ENCODE measurements around the gene RUSF1.
A peak's percentile ranks its signal among the peaks of the same experiment; 100 is the strongest.

RUSF1 gene

DNA sequence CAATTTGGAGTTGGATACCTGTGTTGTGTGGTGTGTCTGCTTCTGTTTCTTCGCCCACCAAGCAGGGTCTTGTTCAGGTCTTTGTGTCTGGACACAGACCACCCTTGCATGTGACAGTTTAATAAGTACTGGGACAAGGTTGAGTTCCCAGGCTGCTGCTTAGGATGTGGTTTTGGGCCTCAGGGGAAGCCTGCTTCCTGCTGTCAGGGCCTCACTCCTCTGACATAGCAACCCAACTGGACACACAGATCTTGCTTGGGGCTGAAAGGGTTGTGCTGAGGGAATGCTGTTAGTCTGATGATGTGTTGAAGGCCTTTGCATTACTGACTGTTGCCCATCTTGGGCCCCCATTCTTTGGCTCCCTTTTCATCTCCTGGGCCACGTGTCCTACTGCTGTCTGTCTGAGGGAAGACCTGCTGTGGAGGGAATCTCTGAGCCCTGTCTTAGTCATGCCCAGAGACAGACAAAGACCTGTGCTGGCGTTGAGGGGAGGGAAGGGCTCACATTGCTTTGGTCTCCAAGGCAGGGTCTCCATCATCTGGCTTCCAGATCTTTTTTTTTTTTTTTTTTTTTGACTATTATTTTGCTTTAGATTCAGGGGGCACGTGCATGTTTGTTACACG is 40.9 kb downstream of the RUSF1 start:
- DNase-seq = no peak

- no peak for DNase-seq
Observed at GRCh38 chr16:31466381-31466841, 41.8 kb downstream of the RUSF1 start.

GRCh38 chr16:31465788-31466370 is 42.3 kb downstream of the RUSF1 start:
- DNase-seq = no peak

DNA sequence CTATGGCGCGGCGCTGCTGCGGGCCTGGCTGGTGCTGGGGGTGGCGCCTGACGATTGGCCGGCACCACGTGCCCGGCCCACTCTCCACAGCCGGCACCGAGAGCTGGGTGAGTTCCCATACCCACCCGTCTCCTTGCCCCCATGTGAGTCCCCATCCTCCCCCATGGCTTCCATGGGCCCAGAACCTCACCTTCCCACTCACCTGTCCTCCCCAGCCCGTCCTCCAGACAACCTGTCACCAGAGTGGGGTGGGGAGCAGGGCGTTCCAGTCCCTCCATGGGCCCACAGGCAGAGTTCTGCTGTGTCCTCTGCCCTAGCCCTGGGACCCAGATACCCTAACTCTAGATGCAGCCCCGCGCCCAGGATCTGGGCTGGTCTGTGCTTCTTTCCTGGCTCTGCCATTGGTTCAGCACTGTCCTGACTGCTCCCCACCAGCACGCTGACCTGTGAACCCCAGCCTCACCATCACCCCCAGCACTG is 43.4 kb downstream of the RUSF1 start:
- no peak for DNase-seq

DNA sequence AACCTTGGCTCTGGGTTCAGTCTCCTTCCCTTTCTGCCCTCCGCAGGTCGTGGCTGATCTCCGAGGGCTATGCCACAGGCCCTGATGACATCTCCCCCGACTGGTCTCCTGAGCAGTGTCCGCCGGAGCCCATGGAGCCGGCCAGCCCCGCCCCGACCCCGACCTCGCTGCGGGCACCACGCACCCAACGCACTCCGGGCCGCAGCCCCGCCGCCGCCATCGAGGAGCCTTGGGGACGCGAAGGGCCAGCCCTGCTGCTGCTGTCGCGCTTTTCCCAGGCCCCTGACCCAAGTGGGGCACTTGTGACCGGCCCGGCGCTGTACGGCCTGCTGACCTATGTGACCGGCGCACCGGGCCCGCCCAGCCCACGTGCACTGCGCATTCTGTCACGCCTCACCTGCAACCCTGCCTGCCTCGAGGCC is 43.8 kb downstream of the RUSF1 start:
- no peak for DNase-seq

GRCh38 chr16:31461921-31462804 is 46.0 kb downstream of the RUSF1 start:
- no peak for DNase-seq

- DNase-seq = no peak
Observed at GRCh38 chr16:31461201-31461920, 46.8 kb downstream of the RUSF1 start.

- no peak for DNase-seq
Observed at GRCh38 chr16:31460582-31461002, 47.6 kb downstream of the RUSF1 start.

DNA sequence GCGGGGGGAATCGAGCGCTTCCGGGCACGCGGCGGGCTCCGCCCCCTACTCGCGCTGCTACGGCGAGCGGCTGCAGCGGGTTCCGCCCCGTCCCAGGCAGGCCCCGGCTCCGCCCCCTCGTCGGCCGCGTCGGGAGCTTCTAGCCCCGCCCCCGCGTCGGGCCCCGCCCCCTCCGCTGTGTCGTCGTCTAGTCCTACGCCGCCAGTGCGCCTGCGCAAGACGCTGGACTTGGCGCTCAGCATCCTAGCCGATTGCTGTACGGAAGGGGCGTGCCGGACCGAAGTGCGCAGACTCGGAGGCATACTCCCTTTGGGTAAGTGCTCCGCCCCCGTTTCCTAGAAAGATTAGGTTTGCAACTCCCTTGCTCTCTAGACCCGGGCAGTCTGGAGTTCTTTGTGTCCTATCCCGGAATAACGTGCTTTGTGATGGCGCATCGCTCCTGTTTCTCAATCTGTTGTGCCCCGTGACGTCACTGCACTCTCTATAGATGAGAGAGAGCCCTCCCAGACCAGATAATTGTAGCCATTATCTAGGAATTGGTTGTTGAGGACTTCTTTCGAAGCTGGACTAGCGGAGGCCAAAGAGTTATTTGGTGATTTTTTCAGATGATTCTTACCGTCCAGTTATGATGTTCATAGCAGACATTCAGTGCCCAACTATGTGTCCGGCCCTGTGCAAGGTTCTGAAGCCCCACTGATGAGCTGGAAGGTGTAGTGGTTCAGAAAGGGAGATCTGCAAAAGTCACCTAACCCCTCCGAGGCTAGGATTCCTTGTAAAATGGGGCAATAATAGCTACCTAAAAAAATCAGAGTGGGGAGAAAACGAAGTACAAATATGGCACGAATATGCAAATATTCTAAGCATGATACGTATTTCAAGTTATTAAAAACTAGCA is 48.3 kb downstream of the RUSF1 start:
- DNase-seq = peak; percentile 100

- peak; percentile 92 for DNase-seq
Observed at GRCh38 chr16:31458844-31459686, 49.1 kb downstream of the RUSF1 start, which contains the start of gene ARMC5. ARMC5 (plus strand) TSS chr16:31459501; CDS start chr16:31459525, 24 bp downstream.

DNA sequence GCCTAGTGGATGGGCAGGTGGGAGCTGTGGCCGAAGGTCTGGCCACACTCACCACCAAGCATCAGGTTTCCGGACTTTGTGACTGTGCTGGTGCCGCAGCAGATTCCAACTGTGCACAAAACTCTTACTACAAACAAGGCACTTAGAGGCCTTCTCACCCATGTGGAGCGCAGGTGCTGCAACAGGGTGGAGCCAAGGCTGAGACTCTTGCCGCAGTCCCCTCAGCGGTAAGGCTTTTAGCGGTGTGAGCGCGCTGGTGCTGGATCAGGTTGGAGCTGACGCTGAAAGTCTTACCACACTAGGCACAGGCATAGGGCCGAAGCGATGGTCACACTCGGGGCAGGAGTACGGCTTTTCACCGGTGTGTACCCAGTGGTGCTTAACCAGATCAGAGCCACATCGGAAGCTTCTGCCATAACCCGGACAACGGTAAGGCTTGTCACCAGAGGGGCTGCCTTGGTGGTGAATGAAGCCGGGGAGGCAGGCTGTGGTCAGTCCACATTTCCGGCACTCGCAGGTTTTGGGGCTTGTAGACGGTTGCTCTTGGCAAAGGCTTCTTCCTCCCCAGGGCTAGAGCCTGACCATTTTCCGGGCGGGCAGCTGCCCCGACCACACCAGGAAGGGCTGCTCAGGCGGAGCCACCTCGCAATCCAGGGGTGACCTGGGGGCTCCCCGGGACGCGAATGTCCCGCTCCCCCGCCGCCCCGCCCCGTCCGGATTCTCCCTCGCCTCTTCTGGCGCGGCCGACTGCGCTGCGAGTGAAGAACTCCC is 49.9 kb downstream of the RUSF1 start:
- peak; percentile 47 for DNase-seq

- no peak for DNase-seq
Observed at GRCh38 chr16:31456988-31457360, 51.2 kb downstream of the RUSF1 start.

GRCh38 chr16:31455601-31456314 is 52.4 kb downstream of the RUSF1 start:
- DNase-seq = no peak

GRCh38 chr16:31453255-31454204 is 54.7 kb downstream of the RUSF1 start:
- no peak for DNase-seq

- DNase-seq = no peak
Observed at GRCh38 chr16:31452631-31453106, 55.5 kb downstream of the RUSF1 start.

DNA sequence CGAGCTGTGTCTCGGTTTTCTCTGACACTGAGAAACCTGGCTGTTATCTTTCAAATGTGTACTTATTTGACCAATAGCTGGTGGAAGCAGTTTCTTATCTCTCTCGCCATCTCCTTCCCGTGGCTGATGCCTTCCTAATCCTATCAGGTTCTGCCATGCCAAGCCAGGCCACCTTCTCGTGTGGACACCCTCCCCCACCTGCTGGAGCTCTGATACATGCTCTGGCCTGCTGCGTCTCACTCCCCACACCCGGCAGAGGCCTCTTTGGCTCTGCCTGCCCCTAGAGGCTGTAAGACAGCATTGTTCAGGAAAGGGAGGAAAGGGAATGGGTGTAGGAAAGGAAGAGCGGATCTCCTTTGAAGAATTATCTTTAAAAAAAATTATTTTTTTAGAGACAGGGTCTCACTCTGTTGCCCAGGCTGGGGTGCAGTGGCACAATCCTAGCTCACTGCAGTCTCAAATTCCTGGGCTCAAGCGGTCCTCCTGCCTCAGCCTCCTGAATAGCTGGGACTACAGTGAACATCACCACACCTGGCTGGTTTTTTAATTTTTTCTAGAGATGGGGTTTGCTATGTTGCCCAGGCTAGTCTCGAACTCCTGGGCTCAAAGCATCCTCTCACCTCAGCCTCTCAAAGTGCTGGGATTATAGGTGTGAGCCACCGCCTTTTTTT is 56.4 kb downstream of the RUSF1 start:
- no peak for DNase-seq

- no peak for DNase-seq
Observed at GRCh38 chr16:31451201-31451600, 57.0 kb downstream of the RUSF1 start.
